GM19452 (cell line): ENCODE data around the gene PCSK9.

Experiments used
- ATAC-seq: cut with Tn5 transposase; IDR thresholded peaks from one replicate; pipeline ENCODE4 v1.9.1; 2021; ENCODE audit not compliant: unreplicated experiment

PCSK9 gene

DNA sequence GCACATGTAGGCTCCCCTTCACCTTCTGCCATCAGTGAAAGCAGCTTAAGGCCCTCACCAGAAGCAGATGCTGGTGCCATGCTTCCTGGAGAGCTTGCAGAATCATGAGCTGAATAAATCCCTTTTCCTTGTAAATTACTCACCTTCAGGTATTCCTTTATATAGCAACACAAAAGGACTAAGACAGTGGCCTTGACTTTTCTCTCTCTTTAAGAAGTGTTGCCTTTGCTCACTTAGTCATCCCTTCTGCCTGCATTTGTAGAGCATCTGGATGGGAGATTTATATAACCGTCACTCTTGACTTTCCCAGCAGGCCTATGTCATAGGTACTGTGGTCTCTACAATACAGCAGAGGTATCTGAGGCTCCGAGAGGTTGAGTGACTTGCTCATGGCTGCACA is 3.7 kb downstream of the PCSK9 start:
- no peak for ATAC-seq

- no peak for ATAC-seq
Measured at GRCh38 chr1:55043726-55044125, 4.4 kb downstream of the PCSK9 start.

DNA sequence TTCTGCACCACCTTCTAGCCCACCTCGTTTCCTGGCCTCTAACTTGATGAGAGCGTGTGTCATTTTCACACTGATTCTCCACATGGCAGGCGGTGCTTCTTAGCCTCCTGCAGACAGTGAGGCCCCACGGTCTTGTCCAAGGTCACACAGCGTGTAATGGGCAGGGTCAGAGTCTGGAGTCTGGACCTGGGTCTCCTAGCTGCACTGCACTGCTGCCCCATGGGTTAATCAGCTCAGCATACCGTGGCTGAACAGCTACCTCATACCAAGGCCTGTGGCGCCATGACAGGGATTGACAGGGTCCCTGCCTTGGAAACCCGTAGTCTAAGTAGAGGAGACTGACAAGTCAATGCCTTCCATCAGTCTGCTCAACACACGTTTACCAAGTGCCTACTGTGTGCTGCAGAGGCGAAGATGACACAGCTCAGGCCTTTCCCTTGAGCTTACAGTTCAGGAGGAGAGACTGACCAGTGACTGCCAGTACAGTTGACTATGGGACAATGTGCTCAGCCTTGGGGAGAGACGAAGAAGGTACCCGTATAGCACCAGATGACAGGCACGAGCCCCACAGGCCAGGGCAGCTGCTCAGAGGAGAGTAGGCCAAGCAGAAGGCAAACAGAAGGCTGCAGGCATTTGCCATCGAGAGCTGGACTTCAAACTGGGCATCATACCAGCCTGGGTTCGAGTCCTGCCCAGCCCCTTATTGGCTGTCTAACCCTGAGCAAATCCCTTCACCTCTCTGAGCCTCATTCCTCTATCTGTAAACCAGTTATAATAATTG is 5.5 kb downstream of the PCSK9 start:
- ATAC-seq: no peak

- ATAC-seq: no peak
Measured at GRCh38 chr1:55045430-55045829, 6.1 kb downstream of the PCSK9 start.

GRCh38 chr1:55046871-55047270 is 7.5 kb downstream of the PCSK9 start:
- ATAC-seq: no peak

- ATAC-seq: no peak
Measured at GRCh38 chr1:55047611-55048010, 8.3 kb downstream of the PCSK9 start.

GRCh38 chr1:55048453-55049270 is 9.3 kb downstream of the PCSK9 start:
- ATAC-seq: no peak

DNA sequence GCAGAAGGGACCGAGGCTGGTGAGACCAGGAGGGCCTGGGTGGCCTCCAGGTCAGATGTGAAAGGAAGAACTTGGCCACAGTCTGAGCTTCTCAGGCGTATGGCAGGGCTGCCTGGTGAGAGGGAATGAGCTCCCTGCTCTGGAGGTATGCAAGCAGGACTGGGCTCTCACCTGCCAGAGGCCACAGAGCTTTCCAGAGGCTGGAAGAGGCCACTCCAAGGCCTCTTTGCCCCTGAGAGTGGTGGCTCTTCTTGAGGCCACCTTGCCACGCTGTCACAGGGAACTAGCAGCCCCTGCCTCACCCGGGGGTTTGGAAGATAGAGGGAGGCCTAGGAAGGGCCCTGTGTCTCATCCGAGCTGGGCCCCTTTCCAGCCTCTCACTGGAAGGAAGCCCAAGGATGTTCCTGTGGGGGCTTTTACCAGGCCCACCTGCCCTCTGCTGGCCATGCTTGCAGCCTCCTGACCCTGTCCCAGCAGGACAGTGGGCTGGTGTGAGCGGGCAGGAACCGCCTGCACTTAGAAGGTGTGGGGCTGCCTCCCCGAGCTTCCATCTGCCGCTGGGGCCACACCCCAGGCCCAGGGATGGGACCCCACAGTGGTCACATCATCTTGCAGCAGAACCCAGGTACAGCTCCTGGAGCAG is 10.0 kb downstream of the PCSK9 start:
- ATAC-seq: no peak

- no peak for ATAC-seq
Measured at GRCh38 chr1:55049914-55050278, 10.5 kb downstream of the PCSK9 start.

- ATAC-seq: no peak
Measured at GRCh38 chr1:55050283-55050682, 10.9 kb downstream of the PCSK9 start.

DNA sequence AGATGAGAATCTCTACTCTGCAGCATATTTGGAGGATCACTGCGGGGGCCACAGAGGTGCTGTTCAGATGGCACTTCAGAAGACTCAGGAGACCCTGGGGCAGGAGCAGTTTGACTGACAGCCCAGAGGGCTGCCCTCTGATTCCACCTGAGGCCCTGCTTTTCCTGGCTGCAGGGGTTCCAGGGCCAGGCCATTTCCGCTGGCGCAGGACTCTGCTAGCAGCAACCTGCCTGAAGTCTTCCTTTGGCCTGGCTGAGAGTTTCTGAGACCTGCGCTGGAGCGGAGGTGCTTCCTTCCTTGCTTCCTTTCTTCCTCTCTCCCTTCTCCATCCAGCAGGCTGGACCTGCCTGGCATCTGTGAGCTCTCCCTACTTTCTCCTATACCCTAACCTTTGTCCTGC is 11.8 kb downstream of the PCSK9 start:
- no peak for ATAC-seq

GRCh38 chr1:55051621-55052020 is 12.3 kb downstream of the PCSK9 start:
- ATAC-seq: no peak

DNA sequence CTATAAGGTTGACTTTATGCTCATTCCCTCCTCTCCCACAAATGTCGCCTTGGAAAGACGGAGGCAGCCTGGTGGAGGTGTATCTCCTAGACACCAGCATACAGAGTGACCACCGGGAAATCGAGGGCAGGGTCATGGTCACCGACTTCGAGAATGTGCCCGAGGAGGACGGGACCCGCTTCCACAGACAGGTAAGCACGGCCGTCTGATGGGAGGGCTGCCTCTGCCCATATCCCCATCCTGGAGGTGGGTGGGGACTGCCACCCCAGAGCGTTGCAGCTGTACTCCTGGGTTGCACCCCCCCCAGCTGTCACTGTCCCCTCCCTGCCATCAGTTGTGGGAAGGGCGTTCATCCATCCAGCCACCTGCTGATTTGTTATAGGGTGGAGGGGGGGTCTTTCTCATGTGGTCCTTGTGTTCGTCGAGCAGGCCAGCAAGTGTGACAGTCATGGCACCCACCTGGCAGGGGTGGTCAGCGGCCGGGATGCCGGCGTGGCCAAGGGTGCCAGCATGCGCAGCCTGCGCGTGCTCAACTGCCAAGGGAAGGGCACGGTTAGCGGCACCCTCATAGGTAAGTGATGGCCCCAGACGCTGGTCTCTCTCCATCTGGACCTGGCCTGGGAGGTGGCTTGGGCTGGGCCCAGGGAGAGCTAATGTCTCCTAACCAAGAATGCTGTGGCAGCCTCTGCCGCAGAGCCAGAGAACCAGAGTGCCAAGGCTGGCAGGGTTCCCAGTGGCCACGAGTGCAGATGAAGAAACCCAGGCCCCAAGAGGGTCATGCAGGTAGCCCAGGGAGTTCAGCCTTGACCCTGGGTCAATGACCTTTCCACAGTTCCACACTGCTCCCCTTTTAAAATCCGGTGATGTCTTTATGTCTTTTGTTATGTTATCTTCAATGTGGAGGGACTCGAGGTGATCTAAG is 13.1 kb downstream of the PCSK9 start:
- no peak for ATAC-seq

GRCh38 chr1:55053265-55053954 is 14.1 kb downstream of the PCSK9 start:
- ATAC-seq: no peak

- no peak for ATAC-seq
Measured at GRCh38 chr1:55054396-55054795, 15.0 kb downstream of the PCSK9 start.

GRCh38 chr1:55055084-55055882 is 15.9 kb downstream of the PCSK9 start:
- no peak for ATAC-seq

- no peak for ATAC-seq
Measured at GRCh38 chr1:55055951-55056631, 16.7 kb downstream of the PCSK9 start.

- ATAC-seq: no peak
Measured at GRCh38 chr1:55056632-55056992, 17.3 kb downstream of the PCSK9 start.
